A549 (cell line): ENCODE results near the gene B4GALT1. TPM values are rescaled to one million over a fixed set of nuclear protein-coding genes. Genes with fewer than 3 reads are reported as not detected.
A peak's percentile ranks its signal among the peaks of the same experiment; 100 is the strongest.

ENCODE experiments used
- ATAC-seq, 2 experiments: fragments of 200-7000 bp in 1 of 2; fragments of >200 bp in 1 of 2; cut with Nextera tagmentation in 1 of 2; cut with Tn5 transposase in 1 of 2; 3 replicates each; pipeline versions ENCODE4 v1.8.0 to v1.9.1; 2018 to 2020; ENCODE audit warnings: mild to moderate bottlenecking in 1 of 2, moderate library complexity in 1 of 2
- CTCF ChIA-PET: fragments of 300-600 bp; sonication (Branson Sonifier 250); formaldehyde crosslinking; extraction: SDS; loops from one replicate; lab custom pipeline; 2021; ENCODE audit warnings: antibody characterized with exemption, inconsistent platforms; lab: Yijun Ruan, JAX
- POLR2A ChIA-PET: fragments of 350-600 bp; formaldehyde crosslinking; extraction: SDS; loops from one replicate; lab custom pipeline; 2021; ENCODE audit warnings: antibody characterized with exemption, inconsistent platforms; lab: Yijun Ruan, JAX
- DNase-seq, 2 experiments: peaks; one replicate each; pipeline versions ENCODE4 v3.0.0 to v3.0.0-alpha.2; 2011 to 2016; ENCODE audit warnings: low read depth in 1 of 2, low spot score in 1 of 2
- FAIRE-seq: peaks from 2 replicates; lab custom pipeline; 2011; peaks lifted over from hg19 to GRCh38; lab: Jason Lieb, UNC
- H3K27ac ChIP-seq, 2 experiments: fragments of >200 bp; sonication (Bioruptor Twin); formaldehyde crosslinking; 3 replicates each; pipeline ENCODE4 v1.5.1; 2016 to 2017
- H3K4me1 ChIP-seq: fragments of >200 bp; sonication (Bioruptor Twin); formaldehyde crosslinking; 3 replicates; pipeline ENCODE4 v1.6.1; 2016
- H3K4me2 ChIP-seq: fragments of >200 bp; sonication (Bioruptor Twin); formaldehyde crosslinking; 3 replicates; pipeline ENCODE4 v1.6.1; 2016
- H3K4me3 ChIP-seq: fragments of >200 bp; sonication (Bioruptor Twin); formaldehyde crosslinking; 3 replicates; pipeline ENCODE4 v1.5.1; 2016
- H3K9me3 ChIP-seq: fragments of >200 bp; sonication (Bioruptor Twin); formaldehyde crosslinking; 3 replicates; pipeline ENCODE4 v1.6.1; 2016
- BCL3 ChIP-seq: fragments of >200 bp; sonication (Bioruptor Twin); formaldehyde crosslinking; IDR thresholded peaks from 3 replicates; pipeline ENCODE4 v1.6.1; 2016
- BHLHE40 ChIP-seq: IDR thresholded peaks from 2 replicates; pipeline ENCODE4 v1.6.1; 2012; ENCODE audit warnings: low read depth, low read length, inconsistent platforms
- CHD2 ChIP-seq: fragments of 150-350 bp; IDR thresholded peaks from 2 replicates; pipeline ENCODE4 v1.6.1; 2014; ENCODE audit warnings: low read length; ENCODE audit not compliant: partially characterized antibody
- E2F6 ChIP-seq: IDR thresholded peaks from 2 replicates; pipeline ENCODE4 v1.6.1; 2012; ENCODE audit warnings: low read depth, borderline replicate concordance
- EHF ChIP-seq: fragments of 250-450 bp; sonication (Bioruptor Pico); IDR thresholded peaks from 2 replicates; pipeline ENCODE4 v1.5.0; 2020; ENCODE audit warnings: mild to moderate bottlenecking
- ESRRA ChIP-seq: fragments of 150-350 bp; IDR thresholded peaks from 2 replicates; pipeline ENCODE4 v1.6.1; 2014; ENCODE audit warnings: mild to moderate bottlenecking, low read length, borderline replicate concordance
- FOSB ChIP-seq: fragments of 250-450 bp; sonication (Bioruptor Pico); IDR thresholded peaks from 2 replicates; pipeline ENCODE4 v1.5.0; 2020; ENCODE audit warnings: mild to moderate bottlenecking, moderate library complexity
- FOSL2 ChIP-seq, 2 experiments: fragments of 450-650 bp in 1 of 2; fragments of >200 bp in 1 of 2; sonication (Bioruptor Twin) in 1 of 2; formaldehyde crosslinking; IDR thresholded peaks; 2 replicates each; pipeline versions ENCODE4 v1.5.0 to v1.6.1; 2016 to 2020; ENCODE audit warnings: mild to moderate bottlenecking in 1 of 2, moderate library complexity in 1 of 2
- FOXS1 ChIP-seq: fragments of 250-450 bp; sonication (Bioruptor Pico); IDR thresholded peaks from 2 replicates; pipeline ENCODE4 v1.5.0; 2020; ENCODE audit warnings: mild to moderate bottlenecking, moderate library complexity
- GATA3 ChIP-seq: IDR thresholded peaks from 2 replicates; pipeline ENCODE4 v1.6.1; 2012; ENCODE audit warnings: borderline replicate concordance
- HOXB5 ChIP-seq: fragments of 250-450 bp; sonication (Bioruptor Pico); IDR thresholded peaks from 2 replicates; pipeline ENCODE4 v1.5.0; 2020; ENCODE audit warnings: mild to moderate bottlenecking, moderate library complexity
- JUN ChIP-seq, 2 experiments: fragments of >200 bp; sonication (Bioruptor Twin); formaldehyde crosslinking; IDR thresholded peaks; 2 replicates in 1 of 2; 3 replicates in 1 of 2; pipeline ENCODE4 v1.6.1; 2016 to 2017
- JUNB ChIP-seq: fragments of >200 bp; sonication (Bioruptor Twin); formaldehyde crosslinking; IDR thresholded peaks from 2 replicates; pipeline ENCODE4 v1.6.1; 2016
- KDM1A ChIP-seq: fragments of 200-600 bp; sonication (generic); IDR thresholded peaks from 2 replicates; pipeline ENCODE4 v1.6.1; 2016; ENCODE audit warnings: low read depth, mild to moderate bottlenecking
- KDM5A ChIP-seq: fragments of 200-600 bp; sonication (generic); IDR thresholded peaks from 2 replicates; pipeline ENCODE4 v1.6.1; 2016; ENCODE audit warnings: antibody characterized with exemption, mild to moderate bottlenecking
- MAFK ChIP-seq: fragments of 450-650 bp; IDR thresholded peaks from 2 replicates; pipeline ENCODE4 v1.6.1; 2014; ENCODE audit not compliant: partially characterized antibody
- MAZ ChIP-seq: fragments of 150-350 bp; IDR thresholded peaks from 2 replicates; pipeline ENCODE4 v1.6.1; 2014; ENCODE audit warnings: antibody characterized with exemption, low read depth, low read length, borderline replicate concordance
- NFE2L2 ChIP-seq: fragments of 150-350 bp; conservative IDR thresholded peaks from 2 replicates; pipeline ENCODE4 v1.6.1; 2014; ENCODE audit warnings: low read length
- PBX3 ChIP-seq: IDR thresholded peaks from 2 replicates; pipeline ENCODE4 v1.6.1; 2012
- PHF8 ChIP-seq: fragments of 200-600 bp; sonication (generic); IDR thresholded peaks from 2 replicates; pipeline ENCODE4 v1.6.1; 2016; ENCODE audit warnings: low read depth, mild to moderate bottlenecking, antibody characterized with exemption, moderate library complexity, borderline replicate concordance
- POLR2A ChIP-seq: IDR thresholded peaks from 2 replicates; pipeline ENCODE4 v1.6.1; 2012; ENCODE audit warnings: mild to moderate bottlenecking, low read length
- RAD21 ChIP-seq, 2 experiments: fragments of >200 bp in 1 of 2; sonication (Bioruptor Twin) in 1 of 2; formaldehyde crosslinking in 1 of 2; IDR thresholded peaks in 1 of 2; conservative IDR thresholded peaks in 1 of 2; 2 replicates in 1 of 2; 3 replicates in 1 of 2; pipeline ENCODE4 v1.6.1; 2012 to 2018; ENCODE audit warnings: inconsistent platforms in 1 of 2
- RCOR1 ChIP-seq: fragments of 150-350 bp; IDR thresholded peaks from 2 replicates; pipeline ENCODE4 v1.6.1; 2014; ENCODE audit warnings: antibody characterized with exemption, low read length, low read depth
- RNF2 ChIP-seq: fragments of 200-600 bp; sonication (generic); IDR thresholded peaks from 2 replicates; pipeline ENCODE4 v1.6.1; 2016; ENCODE audit warnings: low read depth, mild to moderate bottlenecking, antibody characterized with exemption, moderate library complexity, borderline replicate concordance
- SMC3 ChIP-seq: fragments of >200 bp; sonication (Bioruptor Twin); formaldehyde crosslinking; IDR thresholded peaks from 3 replicates; pipeline ENCODE4 v1.6.1; 2018; ENCODE audit warnings: inconsistent platforms
- TFCP2L1 ChIP-seq: fragments of 250-450 bp; sonication (Bioruptor Pico); IDR thresholded peaks from 2 replicates; pipeline ENCODE4 v1.5.0; 2021; ENCODE audit warnings: mild to moderate bottlenecking
- ZC3H11A ChIP-seq: fragments of 450-650 bp; IDR thresholded peaks from 2 replicates; pipeline ENCODE4 v1.6.1; 2014; ENCODE audit warnings: antibody characterized with exemption, mild to moderate bottlenecking
- WGBS: methylation state at CpG from one replicate; pipeline ENCODE4 v1.1.6; 2017; ENCODE audit errors: missing lambda C conversion rate; 5-methylcytosine and 5-hydroxymethylcytosine counted together
- polyA plus RNA-seq, 4 experiments: library from polyadenylated mRNA; depleted of rRNA in 3 of 4; stranded (reverse); fragments of >200 nt; fragmentation: RNase III in 1 of 4; extraction: RNeasy Plus Mini Kit Qiagen cat#74134 plus additional on column Dnase treatment in 1 of 4; gene quantifications; 2 replicates in 3 of 4; 3 replicates in 1 of 4; pipeline ENCODE4 v1.2.3, GENCODE V29; 2011 to 2017
- TF ChIP-seq, protein P1 (sequence below): fragments of >200 bp; sonication (Bioruptor Twin); formaldehyde crosslinking; IDR thresholded peaks from 3 replicates; pipeline ENCODE4 v1.5.1; 2016

Gene B4GALT1
- polyA plus RNA-seq, 2 of the 4 experiments (the other 2 are of a cell fraction), result 167 to 180 TPM

GRCh38 chr9:33117796-33118195 is 49.3 kb downstream of the B4GALT1 start (continued):
- TF ChIP-seq FOSL2 (IDR thresholded peaks at IDR 0.05) (no peak), FOSL2 (CRISPR knock-in tag; IDR thresholded peaks at IDR 0.05) (no peak)

- Histone ChIP-seq H3K27ac (peak overlapping the region in 1 of 2 experiments; percentile 9; a peak in 2 of 6 replicates), H3K4me2 (no peak overlapping the region), H3K4me3 (no peak overlapping the region), H3K9me3 (no peaks in the 10 kb centered on the region), H3K4me1 (peaks cover 15% of the 10 kb centered on the region)
- POLR2A ChIA-PET, result interaction anchor here (0.6 kb wide), 1 partner anchor 122 kb away, joined by 3 read pairs; no protein-coding TSS in a partner anchor
- FAIRE-seq, result no peak
- 76% methylated on average over 1 of the region's 1 CpG for WGBS
- ATAC-seq, result no peak
- TF ChIP-seq PHF8, result no peak
- TF ChIP-seq FOSL2 (IDR thresholded peaks at IDR 0.05), result no peak
- no peak for TF ChIP-seq FOSL2 (CRISPR knock-in tag; IDR thresholded peaks at IDR 0.05)
- TF ChIP-seq FOSB, result no peak
- TF ChIP-seq HOXB5, result no peak
- TF ChIP-seq KDM1A, result no peak
- no peak for TF ChIP-seq KDM5A
- no peak for TF ChIP-seq EHF (CRISPR knock-in tag)
- no peak for TF ChIP-seq BCL3
- TF ChIP-seq NFE2L2, result no peak
- no peak for TF ChIP-seq CHD2
- CTCF ChIA-PET, result no interaction called here
- no peak for DNase-seq
Observed at GRCh38 chr9:33117306-33117705, 49.8 kb downstream of the B4GALT1 start.

DNA sequence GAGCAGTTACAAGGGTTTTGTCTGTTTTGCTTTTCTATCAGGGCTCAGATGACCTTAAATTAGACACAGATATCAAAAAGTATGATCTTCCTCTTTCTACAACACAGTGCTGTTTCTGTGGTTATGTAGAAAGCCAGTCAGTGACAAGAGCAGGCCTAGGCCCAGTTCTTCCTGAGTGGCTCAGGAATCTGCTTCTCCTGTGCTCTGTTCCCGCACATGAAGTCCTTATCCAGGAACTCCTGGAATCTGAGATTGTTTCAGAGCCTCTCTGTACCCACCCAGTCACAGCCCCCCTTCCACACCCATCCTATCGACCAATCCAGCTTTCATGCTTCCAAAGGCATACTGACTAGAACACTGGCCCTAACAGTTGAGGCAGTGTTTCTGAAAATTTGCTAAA is 50.3 kb downstream of the B4GALT1 start:
- peak overlapping the region in 1 of 2 experiments; percentile 20; a peak in 1 of 6 replicates for H3K27ac ChIP-seq
- no peak for DNase-seq
- ATAC-seq, result no peak
- WGBS, result 87% methylated on average over 2 of the region's 2 CpGs
- no peaks in the 10 kb centered on the region for H3K9me3 ChIP-seq
- no peak overlapping the region for H3K4me3 ChIP-seq
- POLR2A ChIA-PET, result interaction anchor here (0.6 kb wide), 1 partner anchor 122 kb away, joined by 3 read pairs; no protein-coding TSS in a partner anchor
- no peak overlapping the region for H3K4me2 ChIP-seq
- H3K4me1 ChIP-seq, result peaks cover 15% of the 10 kb centered on the region
- no peak for TF ChIP-seq POLR2A
- TF ChIP-seq SMC3, result no peak
- no peak for TF ChIP-seq EHF (CRISPR knock-in tag)
- no peak for TF ChIP-seq E2F6
- no peak for TF ChIP-seq GATA3
- TF ChIP-seq JUN (IDR thresholded peaks at IDR 0.05), result no peak
- no peak for TF ChIP-seq RNF2
- TF ChIP-seq RAD21 (conservative IDR thresholded peaks at IDR 0.05 in 1 of 2, IDR thresholded peaks at IDR 0.05 in 1 of 2), result no peak
- no peak for FAIRE-seq
- CTCF ChIA-PET, result interaction anchor here (0.6 kb wide), 2 partner anchors 58 to 77 kb away, joined by 3 read pairs; no protein-coding TSS in a partner anchor

- Histone ChIP-seq H3K9me3 (no peaks in the 10 kb centered on the region), H3K4me1 (peaks cover 15% of the 10 kb centered on the region), H3K4me3 (no peak overlapping the region), H3K27ac (no peak overlapping the region), H3K4me2 (no peak overlapping the region)
- ATAC-seq (no peak; a peak in 2 of 6 replicates), DNase-seq (no peak), FAIRE-seq (peak; percentile 7)
- POLR2A ChIA-PET, result no interaction called here
- CTCF ChIA-PET, result interaction anchor here (1.9 kb wide), 1 partner anchor 111 kb away, joined by 5 read pairs; no protein-coding TSS in a partner anchor
- WGBS, result 90% methylated on average over 3 of the region's 3 CpGs
- TF ChIP-seq ESRRA (no peak), TFCP2L1 (CRISPR knock-in tag) (no peak), MAFK (no peak), BHLHE40 (no peak), NFE2L2 (no peak), JUNB (no peak), MAZ (no peak), FOSB (no peak), RCOR1 (no peak), FOXS1 (no peak), CHD2 (no peak), PBX3 (no peak), ZC3H11A (no peak), FOSL2 (IDR thresholded peaks at IDR 0.05) (no peak), FOSL2 (CRISPR knock-in tag; IDR thresholded peaks at IDR 0.05) (no peak)
- TF ChIP-seq, protein P1, sequence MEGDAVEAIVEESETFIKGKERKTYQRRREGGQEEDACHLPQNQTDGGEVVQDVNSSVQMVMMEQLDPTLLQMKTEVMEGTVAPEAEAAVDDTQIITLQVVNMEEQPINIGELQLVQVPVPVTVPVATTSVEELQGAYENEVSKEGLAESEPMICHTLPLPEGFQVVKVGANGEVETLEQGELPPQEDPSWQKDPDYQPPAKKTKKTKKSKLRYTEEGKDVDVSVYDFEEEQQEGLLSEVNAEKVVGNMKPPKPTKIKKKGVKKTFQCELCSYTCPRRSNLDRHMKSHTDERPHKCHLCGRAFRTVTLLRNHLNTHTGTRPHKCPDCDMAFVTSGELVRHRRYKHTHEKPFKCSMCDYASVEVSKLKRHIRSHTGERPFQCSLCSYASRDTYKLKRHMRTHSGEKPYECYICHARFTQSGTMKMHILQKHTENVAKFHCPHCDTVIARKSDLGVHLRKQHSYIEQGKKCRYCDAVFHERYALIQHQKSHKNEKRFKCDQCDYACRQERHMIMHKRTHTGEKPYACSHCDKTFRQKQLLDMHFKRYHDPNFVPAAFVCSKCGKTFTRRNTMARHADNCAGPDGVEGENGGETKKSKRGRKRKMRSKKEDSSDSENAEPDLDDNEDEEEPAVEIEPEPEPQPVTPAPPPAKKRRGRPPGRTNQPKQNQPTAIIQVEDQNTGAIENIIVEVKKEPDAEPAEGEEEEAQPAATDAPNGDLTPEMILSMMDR, result no peak
Observed at GRCh38 chr9:33114746-33115145, 52.4 kb downstream of the B4GALT1 start.
